Epithelial cell of proximal tubule (primary cell): ENCODE results near the gene HIRA. TPM values are rescaled to one million over a fixed set of nuclear protein-coding genes. Genes with fewer than 3 reads are reported as not detected.
"Not testable (repeated sequence)": the region's sequence is repeated elsewhere in the genome, so short reads cannot be mapped to it uniquely, and the experiment has no call there.

Experiments used
- DNase-seq: peaks from one replicate; pipeline ENCODE4 v3.0.0-alpha.2; 2011; ENCODE audit warnings: low read depth
- H3K4me3 ChIP-seq: 2 replicates; pipeline ENCODE4 v1.5.1; 2011; ENCODE audit warnings: low read depth, mild to moderate bottlenecking, low read length
- CTCF ChIP-seq: conservative IDR thresholded peaks from 2 replicates; pipeline ENCODE4 v1.5.1; 2012; ENCODE audit warnings: low read depth, mild to moderate bottlenecking, low read length
- total RNA-seq: library from RNA; depleted of rRNA; stranded (reverse); fragments of >200 nt; gene quantifications from 2 replicates; pipeline ENCODE4 v1.2.3, GENCODE V29; 2015

The HIRA gene
- total RNA-seq, 1 donor from 2014 or later = 13.3 TPM

- no peak for DNase-seq
- TF ChIP-seq CTCF = no peak
- H3K4me3 ChIP-seq = no peak overlapping the region
Observed at GRCh38 chr22:19374410-19374809, 57.1 kb downstream of the HIRA start.

GRCh38 chr22:19373450-19373849, 58.1 kb downstream of the HIRA start:
- DNase-seq = no peak
- TF ChIP-seq CTCF = no peak
- H3K4me3 ChIP-seq = no peak overlapping the region

GRCh38 chr22:19371893-19372292, 59.6 kb downstream of the HIRA start:
- no peak for TF ChIP-seq CTCF
- no peak for DNase-seq
- no peak overlapping the region for H3K4me3 ChIP-seq

GRCh38 chr22:19368876-19369275, 62.7 kb downstream of the HIRA start:
- DNase-seq = no peak
- H3K4me3 ChIP-seq = no peak overlapping the region
- TF ChIP-seq CTCF = no peak

GRCh38 chr22:19367763-19368367, 63.7 kb downstream of the HIRA start:
- no peak for DNase-seq
- no peak for TF ChIP-seq CTCF
- H3K4me3 ChIP-seq = no peak overlapping the region

GRCh38 chr22:19363541-19363940, 68.0 kb downstream of the HIRA start:
- not testable (repeated sequence) for DNase-seq, H3K4me3 ChIP-seq

GRCh38 chr22:19361501-19362103, 69.9 kb downstream of the HIRA start:
- no peak overlapping the region for H3K4me3 ChIP-seq
- DNase-seq = peak; percentile 82
- TF ChIP-seq CTCF = no peak
